Measurements from ENCODE around the gene ERCC2.

- TF ChIP-seq CTCF (IDR thresholded peaks at IDR 0.05) (no peak), POLR2AphosphoS5 (IDR thresholded peaks at IDR 0.05) (no peak)
Measured at GRCh38 chr19:45305007-45305406, 65.4 kb downstream of the ERCC2 start.
